ENCODE results near the gene DNAJC5. TPM values are rescaled to one million over a fixed set of nuclear protein-coding genes. Genes with fewer than 3 reads are reported as not detected.
A peak's percentile ranks its signal among the peaks of the same experiment; 100 is the strongest.

Gene DNAJC5
- total and polyA plus RNA-seq, 9 donors = 11.1 to 32.8 (median 26.5) TPM

DNA sequence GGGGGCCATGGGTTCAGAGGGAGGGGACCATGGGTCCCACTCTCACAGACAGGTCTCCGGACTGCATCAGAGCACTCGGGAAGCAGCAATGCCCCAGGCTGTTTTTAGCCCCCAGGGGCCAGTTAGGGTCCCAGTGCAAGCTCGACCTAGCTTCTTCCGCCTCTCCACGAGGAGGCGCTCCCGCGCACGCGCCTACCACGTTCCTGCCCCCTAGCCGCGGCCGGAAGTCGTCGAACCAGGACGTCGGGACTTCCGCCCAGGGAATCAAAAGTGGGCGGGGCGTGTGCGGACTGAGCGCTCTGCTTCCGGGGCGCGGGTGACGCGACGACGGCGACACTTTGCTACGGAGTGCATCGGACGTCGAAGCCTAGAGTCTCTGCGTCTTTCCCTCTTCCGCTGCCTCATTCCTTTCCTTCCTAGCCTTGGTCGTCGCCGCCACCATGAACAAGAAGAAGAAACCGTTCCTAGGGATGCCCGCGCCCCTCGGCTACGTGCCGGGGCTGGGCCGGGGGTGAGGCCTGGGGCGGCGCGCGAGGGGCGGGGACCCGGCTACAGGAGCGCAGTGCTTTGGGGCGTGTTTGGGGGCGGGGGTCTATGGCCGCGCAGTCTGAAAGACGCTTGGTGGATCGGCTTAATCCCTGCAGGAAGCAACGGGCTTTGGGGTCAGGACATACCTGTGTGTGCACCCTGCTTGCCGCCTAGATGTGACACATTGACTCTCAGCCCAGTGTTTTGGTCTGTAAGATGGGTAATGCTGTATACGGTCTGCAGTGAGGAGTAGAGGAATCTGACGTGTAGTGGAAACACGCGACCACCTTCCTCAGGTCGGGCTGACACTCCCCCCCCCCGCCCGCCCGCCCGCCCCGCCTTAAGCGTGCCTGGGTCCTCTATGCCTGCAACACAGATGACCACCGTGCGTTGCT, 86.1 kb downstream of the DNAJC5 start, which contains the start of gene PRPF6:
Gene PRPF6, plus strand, starts transcription at position 327 of the 923 bp plus-strand sequence. Its CDS starts 114 bp downstream, at position 441.
- no peaks in the 10 kb centered on the region for H3K36me3 ChIP-seq
- TF ChIP-seq POLR2A (IDR thresholded peaks at IDR 0.05) (peak; percentile 78), EP300 (IDR thresholded peaks at IDR 0.05) (no peak)
- TF ChIP-seq, protein P1, sequence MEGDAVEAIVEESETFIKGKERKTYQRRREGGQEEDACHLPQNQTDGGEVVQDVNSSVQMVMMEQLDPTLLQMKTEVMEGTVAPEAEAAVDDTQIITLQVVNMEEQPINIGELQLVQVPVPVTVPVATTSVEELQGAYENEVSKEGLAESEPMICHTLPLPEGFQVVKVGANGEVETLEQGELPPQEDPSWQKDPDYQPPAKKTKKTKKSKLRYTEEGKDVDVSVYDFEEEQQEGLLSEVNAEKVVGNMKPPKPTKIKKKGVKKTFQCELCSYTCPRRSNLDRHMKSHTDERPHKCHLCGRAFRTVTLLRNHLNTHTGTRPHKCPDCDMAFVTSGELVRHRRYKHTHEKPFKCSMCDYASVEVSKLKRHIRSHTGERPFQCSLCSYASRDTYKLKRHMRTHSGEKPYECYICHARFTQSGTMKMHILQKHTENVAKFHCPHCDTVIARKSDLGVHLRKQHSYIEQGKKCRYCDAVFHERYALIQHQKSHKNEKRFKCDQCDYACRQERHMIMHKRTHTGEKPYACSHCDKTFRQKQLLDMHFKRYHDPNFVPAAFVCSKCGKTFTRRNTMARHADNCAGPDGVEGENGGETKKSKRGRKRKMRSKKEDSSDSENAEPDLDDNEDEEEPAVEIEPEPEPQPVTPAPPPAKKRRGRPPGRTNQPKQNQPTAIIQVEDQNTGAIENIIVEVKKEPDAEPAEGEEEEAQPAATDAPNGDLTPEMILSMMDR (IDR thresholded peaks at IDR 0.05) = peak; percentile 73 to 79 (median 78)
- peak; percentile 89 to 95 (median 90) for DNase-seq
- 0 to 1% (median 1%) methylated on average over 75 of the region's 75 CpGs for WGBS, 3 donors
- peak within 1 kb of the TSS; percentile 83 for H3K4me3 ChIP-seq
- intact Hi-C loops (cut with DNase I) = no loop called here
- H3K27ac ChIP-seq = no peak within 1 kb of the TSS
- peaks cover 5% of the 10 kb centered on the region for H3K27me3 ChIP-seq
- H3K4me1 ChIP-seq (ENCODE audit: insufficient read depth) = peaks cover 16% of the 10 kb centered on the region
- no peaks in the 10 kb centered on the region for H3K9me3 ChIP-seq

DNA sequence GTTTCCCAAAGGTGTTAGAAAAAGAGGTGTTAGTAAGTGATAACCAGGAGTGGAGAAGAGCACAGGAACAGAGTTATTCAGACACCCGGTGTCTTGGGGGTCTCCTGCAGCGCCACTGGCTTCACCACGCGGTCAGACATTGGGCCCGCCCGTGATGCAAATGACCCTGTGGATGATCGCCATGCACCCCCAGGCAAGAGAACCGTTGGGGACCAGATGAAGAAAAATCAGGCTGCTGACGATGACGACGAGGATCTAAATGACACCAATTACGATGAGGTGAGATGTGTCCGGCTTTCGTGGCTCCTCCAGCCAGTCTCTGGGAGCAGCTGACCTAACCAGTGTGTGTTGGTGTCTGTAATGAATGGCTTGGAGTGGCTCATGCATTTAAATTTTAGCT, 88.0 kb downstream of the DNAJC5 start:
- Histone ChIP-seq H3K4me1 (ENCODE audit: insufficient read depth) (peaks cover 16% of the 10 kb centered on the region), H3K9me3 (no peaks in the 10 kb centered on the region), H3K27me3 (peaks cover 5% of the 10 kb centered on the region), H3K36me3 (no peaks in the 10 kb centered on the region), H3K4me3 (no peak overlapping the region), H3K27ac (no peak overlapping the region)
- intact Hi-C loops (cut with DNase I) = no loop called here
- no peak for DNase-seq
- WGBS, 3 donors = 84 to 90% (median 88%) methylated on average over 14 of the region's 14 CpGs
- TF ChIP-seq POLR2A (IDR thresholded peaks at IDR 0.05) (no peak), EP300 (IDR thresholded peaks at IDR 0.05) (no peak)
- TF ChIP-seq, protein P1 (IDR thresholded peaks at IDR 0.05) = no peak

MicroRNAs within 50 kb of the gene (microRNA counts, 767-probe panel; counts per million panel counts)
- microRNA hsa-miR-1914-5p (530 counts per million, percentile 78 among the panel's probes with 10 or more counts), microRNA hsa-miR-647 (530 counts per million, percentile 78 among the panel's probes with 10 or more counts), microRNA hsa-miR-941 (530 counts per million, percentile 78 among the panel's probes with 10 or more counts)

Small RNA genes within 50 kb of the gene (microRNA-seq; reads per million reads assigned to microRNA genes)
- gene MIR1914 (0 reads per million in 3 donors), gene MIR647 (0 reads per million in 3 donors), gene MIR941-1 (0 reads per million in 3 donors), gene MIR941-2 (0 reads per million in 3 donors), gene MIR941-3 (0 reads per million in 3 donors), gene MIR941-4 (0 reads per million in 3 donors), gene MIR941-5 (0 reads per million in 3 donors)

Small RNA genes within 50 kb of the gene (small RNA-seq; reads per million reads assigned to genes)
- not detected for gene MIR647
- gene MIR941-2 = not detected
- not detected for gene MIR941-4
- gene MIR941-5 = not detected
- gene RNU1-134P = not detected

Other genes with a start within 250 kb of the DNAJC5 start
- gene STMN3, start 241.7 kb upstream of the DNAJC5 start, total RNA-seq = 10 to 100 TPM; 17.3 to 91.1 (median 58.7) TPM
- gene STMN3, start 241.7 kb upstream of the DNAJC5 start, polyA plus RNA-seq = 10 to 100 TPM in 1 of 2 donors, 1 to 10 TPM in 1; 7.4 to 62.1 TPM
- 10 to 100 TPM; 17.0 to 44.2 (median 24.1) TPM for gene RTEL1, start 236.8 kb upstream of the DNAJC5 start, total RNA-seq
- gene RTEL1, start 236.8 kb upstream of the DNAJC5 start, polyA plus RNA-seq = 10 to 100 TPM in 1 of 2 donors, 1 to 10 TPM in 1; 6.2 to 11.9 TPM
- 1 to 10 TPM; 2.0 to 6.4 (median 4.1) TPM for gene TNFRSF6B, start 198.5 kb upstream of the DNAJC5 start, total RNA-seq
- gene TNFRSF6B, start 198.5 kb upstream of the DNAJC5 start, polyA plus RNA-seq = 1 to 10 TPM in 1 of 2 donors, not detected in 1; 7.0 TPM
- gene ARFRP1, start 187.2 kb upstream of the DNAJC5 start, total RNA-seq = 10 to 100 TPM; 25.6 to 59.5 (median 47.4) TPM
- gene ARFRP1, start 187.2 kb upstream of the DNAJC5 start, polyA plus RNA-seq = 10 to 100 TPM; 15.3 to 38.5 TPM
- 10 to 100 TPM; 14.0 to 25.6 (median 18.9) TPM for gene ZGPAT, start 187.1 kb upstream of the DNAJC5 start, total RNA-seq
- gene ZGPAT, start 187.1 kb upstream of the DNAJC5 start, polyA plus RNA-seq = 10 to 100 TPM in 1 of 2 donors, 1 to 10 TPM in 1; 1.7 to 26.4 TPM
- gene LIME1, start 158.5 kb upstream of the DNAJC5 start, total RNA-seq = 10 to 100 TPM in 4 of 7 donors, 1 to 10 TPM in 3; 7.5 to 21.6 (median 13.7) TPM
- gene LIME1, start 158.5 kb upstream of the DNAJC5 start, polyA plus RNA-seq = 10 to 100 TPM in 1 of 2 donors, under 1 TPM in 1; 0.15 to 15.6 TPM
- 100 to 1,000 TPM in 5 of 7 donors, 10 to 100 TPM in 2; 20.6 to 199 (median 104) TPM for gene SLC2A4RG, start 155.3 kb upstream of the DNAJC5 start, total RNA-seq
- gene SLC2A4RG, start 155.3 kb upstream of the DNAJC5 start, polyA plus RNA-seq = 10 to 100 TPM in 1 of 2 donors, 1 to 10 TPM in 1; 2.2 to 66.7 TPM
- gene ZBTB46, start 63.9 kb upstream of the DNAJC5 start, total RNA-seq = 10 to 100 TPM; 11.4 to 55.1 (median 35.2) TPM
- 10 to 100 TPM in 1 of 2 donors, 1 to 10 TPM in 1; 4.1 to 12.2 TPM for gene ZBTB46, start 63.9 kb upstream of the DNAJC5 start, polyA plus RNA-seq
- gene ABHD16B, start 33.6 kb upstream of the DNAJC5 start, total RNA-seq = not detected
- under 1 TPM in 1 of 2 donors, not detected in 1; 0.57 TPM for gene ABHD16B, start 33.6 kb upstream of the DNAJC5 start, polyA plus RNA-seq
- 10 to 100 TPM; 51.5 to 78.0 (median 68.8) TPM for gene TPD52L2, start 29.9 kb upstream of the DNAJC5 start, total RNA-seq
- gene TPD52L2, start 29.9 kb upstream of the DNAJC5 start, polyA plus RNA-seq = 10 to 100 TPM; 73.3 to 78.9 TPM
- 10 to 100 TPM; 32.0 to 58.6 (median 47.0) TPM for gene UCKL1, start 61.3 kb downstream of the DNAJC5 start, total RNA-seq
- 10 to 100 TPM in 1 of 2 donors, 1 to 10 TPM in 1; 6.6 to 54.4 TPM for gene UCKL1, start 61.3 kb downstream of the DNAJC5 start, polyA plus RNA-seq
- gene ZNF512B, start 74.8 kb downstream of the DNAJC5 start, total RNA-seq = 10 to 100 TPM in 5 of 7 donors, 1 to 10 TPM in 2; 6.3 to 24.7 (median 22.3) TPM
- 10 to 100 TPM in 1 of 2 donors, 1 to 10 TPM in 1; 2.5 to 14.0 TPM for gene ZNF512B, start 74.8 kb downstream of the DNAJC5 start, polyA plus RNA-seq
- gene SAMD10, start 84.5 kb downstream of the DNAJC5 start, total RNA-seq = 1 to 10 TPM in 2 of 7 donors, under 1 TPM in 5; 0.20 to 3.1 (median 0.65) TPM
- under 1 TPM; 0.27 to 0.50 TPM for gene SAMD10, start 84.5 kb downstream of the DNAJC5 start, polyA plus RNA-seq
- 10 to 100 TPM; 46.5 to 84.9 (median 73.4) TPM for gene PRPF6, start 86.0 kb downstream of the DNAJC5 start, total RNA-seq
- gene PRPF6, start 86.0 kb downstream of the DNAJC5 start, polyA plus RNA-seq = 10 to 100 TPM; 60.0 to 61.6 TPM
- 1 to 10 TPM in 6 of 7 donors, under 1 TPM in 1; 0.60 to 2.8 (median 1.8) TPM for gene C20orf204, start 141.1 kb downstream of the DNAJC5 start, total RNA-seq
- gene C20orf204, start 141.1 kb downstream of the DNAJC5 start, polyA plus RNA-seq = under 1 TPM; 0.20 to 0.61 TPM
- 10 to 100 TPM in 5 of 7 donors, 1 to 10 TPM in 2; 2.0 to 63.8 (median 13.1) TPM for gene SOX18, start 154.5 kb downstream of the DNAJC5 start, total RNA-seq
- 10 to 100 TPM in 1 of 2 donors, 1 to 10 TPM in 1; 2.7 to 12.0 TPM for gene SOX18, start 154.5 kb downstream of the DNAJC5 start, polyA plus RNA-seq
- gene TCEA2, start 168.1 kb downstream of the DNAJC5 start, total RNA-seq = 10 to 100 TPM; 41.0 to 93.5 (median 71.9) TPM
- 10 to 100 TPM; 20.0 to 78.4 TPM for gene TCEA2, start 168.1 kb downstream of the DNAJC5 start, polyA plus RNA-seq
- 1 to 10 TPM; 3.3 to 7.6 (median 4.6) TPM for gene RGS19, start 184.4 kb downstream of the DNAJC5 start, total RNA-seq
- 1 to 10 TPM; 2.1 to 4.5 TPM for gene RGS19, start 184.4 kb downstream of the DNAJC5 start, polyA plus RNA-seq
- under 1 TPM; 0.12 to 0.80 (median 0.43) TPM for gene OPRL1, start 185.0 kb downstream of the DNAJC5 start, total RNA-seq
- under 1 TPM; 0.25 to 0.62 TPM for gene OPRL1, start 185.0 kb downstream of the DNAJC5 start, polyA plus RNA-seq
- gene LKAAEAR1, start 189.3 kb downstream of the DNAJC5 start, total RNA-seq = 10 to 100 TPM in 1 of 7 donors, not detected in 6; 10.5 TPM
- not detected for gene LKAAEAR1, start 189.3 kb downstream of the DNAJC5 start, polyA plus RNA-seq
- not detected for gene NPBWR2, start 212.4 kb downstream of the DNAJC5 start, total RNA-seq
- not detected for gene NPBWR2, start 212.4 kb downstream of the DNAJC5 start, polyA plus RNA-seq

Data from ovary (tissue), 9 donors.